GM20431 (cell line): ENCODE measurements around the gene EN2.
"Not testable (repeated sequence)": the region's sequence is repeated elsewhere in the genome, so short reads cannot be mapped to it uniquely, and the experiment has no call there.

ENCODE experiments used
- in situ Hi-C: fragments of 300-500 bp; cut with MseI, MboI; formaldehyde crosslinking; loops from one replicate; pipeline ENCODE4 v1.15.0; 2020; ENCODE audit warnings: low sequenced_read_pairs; ENCODE audit not compliant: unreplicated experiment

The EN2 gene

DNA sequence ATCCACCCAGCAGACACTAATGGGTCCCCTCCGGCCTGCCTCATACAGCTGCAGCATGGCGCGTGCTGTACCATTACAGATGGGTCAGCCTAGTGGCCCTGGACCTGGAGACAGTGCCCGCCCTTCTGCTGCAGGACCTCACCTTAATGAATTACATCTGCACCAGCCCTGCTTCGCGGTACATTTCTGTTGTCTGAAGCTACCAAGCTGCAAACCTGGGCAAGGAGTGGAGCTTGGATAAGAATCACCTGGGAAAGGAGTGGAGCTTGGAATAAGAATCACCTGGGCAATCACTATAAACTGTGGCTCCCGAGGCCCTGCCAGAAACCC, 33.0 kb upstream of the EN2 start:
- in situ Hi-C loops: no loop called here

- in situ Hi-C loops: no loop called here
Measured at GRCh38 chr7:155425887-155426286, 32.0 kb upstream of the EN2 start.

DNA sequence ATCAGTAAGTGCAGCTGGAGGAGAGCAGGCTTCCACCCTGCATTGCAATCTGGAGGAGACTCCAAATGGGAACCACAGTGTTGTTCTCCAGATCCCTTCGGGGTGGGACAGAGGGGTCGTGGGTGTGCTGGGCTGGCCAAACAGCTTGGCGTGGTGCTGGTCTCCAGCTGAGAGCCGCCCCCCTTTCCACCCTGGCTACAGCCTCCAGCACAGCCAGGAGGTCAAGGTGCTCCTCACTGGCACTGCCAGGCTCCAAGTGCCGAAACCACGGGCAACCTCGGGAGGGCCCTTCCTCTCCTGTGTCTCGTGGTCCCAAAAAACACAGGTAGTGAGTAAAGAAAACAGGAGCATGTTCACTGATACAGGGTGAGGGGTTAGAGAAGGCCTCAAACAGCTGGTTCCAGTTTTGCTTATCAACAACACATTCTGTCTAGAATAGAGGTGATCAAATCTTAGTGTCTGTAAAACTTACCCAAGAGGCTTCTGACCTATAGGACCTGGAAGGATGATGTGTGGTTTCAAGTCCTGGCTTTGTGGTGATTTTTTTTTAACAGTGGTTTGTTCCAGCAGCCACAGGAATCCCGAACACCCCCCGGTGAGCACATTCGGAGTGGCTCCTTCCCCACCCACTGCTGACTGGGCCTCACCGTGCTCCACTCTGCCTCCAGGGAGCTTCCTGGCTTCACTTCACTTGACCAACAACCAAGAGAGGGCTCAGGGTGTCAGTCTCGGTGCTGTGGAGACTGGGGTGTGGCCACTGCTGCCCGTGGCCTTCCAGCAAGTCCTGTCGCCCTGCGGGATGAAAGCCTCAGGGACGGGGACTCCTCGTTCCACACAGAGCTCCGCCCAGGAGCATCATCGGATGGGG, 31.2 kb upstream of the EN2 start:
- in situ Hi-C loops: no loop called here

- in situ Hi-C loops: no loop called here
Measured at GRCh38 chr7:155427411-155428038, 30.4 kb upstream of the EN2 start.

DNA sequence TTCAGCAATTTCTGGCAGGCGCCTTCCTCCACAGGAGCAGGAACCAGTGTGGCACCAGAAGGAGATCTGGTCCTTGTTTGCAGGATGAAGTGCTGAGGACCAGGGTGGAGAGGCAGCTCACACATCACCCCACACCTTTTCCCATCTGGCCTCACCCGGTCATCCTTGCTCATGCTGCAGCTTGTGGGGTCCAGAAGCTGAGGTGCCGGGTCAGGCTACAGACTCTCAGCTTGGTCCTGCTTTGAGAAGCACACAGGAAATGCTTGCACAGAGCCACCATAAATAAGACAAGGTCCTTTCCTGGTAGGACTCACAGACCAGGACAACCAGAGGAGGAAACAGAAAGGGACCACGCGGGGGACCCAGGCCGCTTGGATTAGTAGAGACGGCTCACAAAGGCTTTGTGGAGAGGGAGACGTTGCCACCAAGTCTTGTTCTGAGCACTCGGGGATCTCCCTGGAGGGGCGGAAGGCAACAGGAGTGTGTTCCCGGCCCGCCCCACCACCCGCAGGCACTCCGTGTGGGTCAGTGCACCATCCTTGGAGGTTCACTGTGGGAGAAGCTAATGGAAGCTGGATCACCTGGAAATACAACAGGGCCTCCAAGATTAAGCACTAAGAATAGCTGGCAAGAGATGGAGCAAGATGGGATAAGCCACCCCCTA, 29.6 kb upstream of the EN2 start:
- in situ Hi-C loops: no loop called here

- in situ Hi-C loops: no loop called here
Measured at GRCh38 chr7:155429651-155430050, 28.3 kb upstream of the EN2 start.

GRCh38 chr7:155430606-155431005, 27.3 kb upstream of the EN2 start:
- in situ Hi-C loops: no loop called here

DNA sequence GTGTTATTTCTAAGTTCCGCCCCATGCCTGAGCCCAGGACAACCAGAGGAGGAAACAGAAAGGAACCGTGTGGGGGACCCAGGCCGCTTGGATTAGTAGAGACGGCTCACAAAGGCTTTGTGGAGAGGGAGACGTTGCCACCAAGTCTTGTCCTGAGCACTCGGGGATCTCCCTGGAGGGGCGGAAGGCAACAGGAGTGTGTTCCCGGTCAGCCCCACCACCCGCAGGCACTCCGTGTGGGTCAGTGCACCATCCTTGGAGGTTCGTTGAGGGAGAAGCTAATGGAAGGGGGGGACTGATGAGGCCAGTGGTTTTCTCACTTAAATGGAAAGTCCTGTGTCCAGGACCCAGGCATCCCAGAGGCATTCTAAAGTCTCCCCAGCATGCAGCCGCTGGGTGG, 26.7 kb upstream of the EN2 start:
- in situ Hi-C loops: no loop called here

- in situ Hi-C loops: no loop called here
Measured at GRCh38 chr7:155431711-155432110, 26.2 kb upstream of the EN2 start.

DNA sequence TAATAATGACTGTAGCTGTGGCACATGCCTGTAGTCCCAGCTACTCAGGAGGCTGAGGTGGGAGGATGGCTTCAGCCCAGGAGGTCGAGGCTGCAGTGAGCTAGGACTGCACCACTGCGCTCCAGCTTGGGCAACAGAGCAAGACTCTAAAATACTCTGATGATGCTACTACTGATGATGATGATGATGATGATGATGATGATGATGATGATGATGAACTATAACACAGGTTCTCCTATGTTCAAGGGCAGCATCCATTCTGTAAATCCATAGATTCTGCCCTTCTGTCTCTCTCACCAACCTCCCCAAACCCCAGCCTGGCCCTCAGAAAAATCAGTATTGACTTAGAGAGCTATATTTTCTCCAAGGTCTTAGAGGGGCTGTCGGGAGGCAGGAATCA, 22.8 kb upstream of the EN2 start:
- in situ Hi-C loops: no loop called here

DNA sequence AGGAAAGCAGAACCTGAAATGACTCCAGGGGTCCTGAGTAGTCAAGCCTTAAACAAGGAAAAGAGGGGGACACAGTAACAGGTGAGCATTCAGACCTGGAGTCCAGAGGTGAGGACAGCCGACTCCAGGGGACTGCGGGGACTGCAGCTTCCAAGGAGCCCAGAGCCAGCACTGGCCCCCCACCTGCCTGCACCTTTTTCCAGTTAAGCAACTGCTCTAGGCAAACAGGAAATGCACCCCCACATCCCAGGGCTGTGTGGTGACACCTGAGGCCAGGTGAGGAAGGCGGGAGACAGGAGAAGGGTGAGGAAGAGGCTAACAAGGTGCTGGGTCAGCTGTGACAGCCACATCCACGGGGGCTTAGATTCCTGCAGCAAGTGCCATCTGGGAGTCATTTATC, 20.1 kb upstream of the EN2 start:
- in situ Hi-C loops: no loop called here

GRCh38 chr7:155438777-155439176, 19.2 kb upstream of the EN2 start:
- in situ Hi-C loops: no loop called here

DNA sequence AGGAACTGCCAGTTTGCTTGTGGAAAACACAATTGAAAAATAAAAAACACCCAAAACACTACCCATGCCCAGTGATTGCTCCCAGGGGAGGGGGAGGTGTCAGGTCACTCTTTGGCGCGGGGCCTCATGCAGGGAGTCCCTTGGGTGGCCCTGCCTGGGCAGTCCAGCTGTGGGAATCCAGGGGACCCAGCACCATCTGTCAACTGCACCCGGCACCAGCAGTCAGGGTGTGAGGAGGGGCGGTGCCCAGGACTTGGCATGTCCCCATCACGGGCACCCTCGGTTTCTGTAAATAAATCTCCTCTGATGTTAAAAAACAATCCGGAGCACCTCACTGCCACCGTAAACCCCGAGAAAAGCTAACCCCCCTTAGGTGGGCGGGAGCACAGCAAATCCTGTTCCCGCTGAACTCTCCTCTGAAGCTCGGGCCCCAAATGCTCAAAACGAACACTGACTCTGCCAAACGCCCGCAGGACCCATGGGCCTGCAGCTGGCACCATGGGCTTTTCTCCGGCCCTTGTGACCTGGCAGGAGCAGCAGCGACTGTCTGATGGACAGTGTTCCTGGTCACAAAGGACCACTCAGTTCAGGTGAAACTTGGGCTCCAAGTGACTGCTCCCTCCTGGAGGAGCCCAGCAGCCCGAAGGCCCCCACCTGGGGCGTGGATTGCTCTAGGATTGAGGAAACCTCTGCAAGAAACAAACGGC, 18.5 kb upstream of the EN2 start:
- in situ Hi-C loops: no loop called here

- in situ Hi-C loops: no loop called here
Measured at GRCh38 chr7:155440018-155440410, 17.9 kb upstream of the EN2 start.

GRCh38 chr7:155441856-155442255, 16.1 kb upstream of the EN2 start:
- in situ Hi-C loops: no loop called here

- in situ Hi-C loops: no loop called here
Measured at GRCh38 chr7:155444746-155445145, 13.2 kb upstream of the EN2 start.

- in situ Hi-C loops: not testable (repeated sequence)
Measured at GRCh38 chr7:155445606-155446005, 12.3 kb upstream of the EN2 start.

DNA sequence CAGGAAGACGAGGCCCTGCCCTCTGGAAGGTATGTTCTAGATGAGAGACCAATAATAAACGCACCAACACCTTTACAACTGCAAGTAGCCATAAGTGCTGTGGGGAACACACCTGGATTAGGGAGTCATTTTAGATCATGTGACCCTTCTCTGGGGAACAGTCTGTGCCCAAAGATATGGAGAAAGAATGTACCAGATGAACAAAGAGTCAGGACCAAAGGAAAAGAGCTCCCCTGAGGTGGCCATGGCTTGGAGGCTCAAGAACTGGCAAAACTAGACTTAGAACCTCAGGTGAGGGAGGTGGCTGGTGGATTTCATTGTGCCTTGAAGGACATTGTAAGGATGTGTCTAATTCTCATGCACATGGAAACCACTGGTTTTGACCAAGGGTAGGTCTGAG, 10.3 kb upstream of the EN2 start:
- in situ Hi-C loops: no loop called here

DNA sequence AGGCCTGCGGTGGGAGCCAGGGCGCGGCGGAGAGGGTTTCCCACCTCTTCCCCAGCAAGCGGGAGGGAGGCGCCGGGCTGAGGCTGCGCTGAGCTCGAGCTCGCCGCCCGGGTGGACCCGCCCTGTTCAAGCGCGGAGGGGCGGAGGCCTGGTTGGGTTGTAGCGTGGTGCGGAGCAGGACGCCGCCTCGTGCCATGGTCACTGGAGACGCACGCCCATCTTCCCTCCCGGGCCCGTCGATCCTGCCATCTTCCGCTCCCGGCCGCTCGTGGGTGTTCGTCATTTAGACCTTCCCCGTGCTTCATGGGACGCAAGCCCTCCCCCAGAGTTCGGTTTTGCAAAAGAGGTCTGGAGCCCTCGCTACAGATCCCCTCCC, 9.3 kb upstream of the EN2 start:
- in situ Hi-C loops: no loop called here

DNA sequence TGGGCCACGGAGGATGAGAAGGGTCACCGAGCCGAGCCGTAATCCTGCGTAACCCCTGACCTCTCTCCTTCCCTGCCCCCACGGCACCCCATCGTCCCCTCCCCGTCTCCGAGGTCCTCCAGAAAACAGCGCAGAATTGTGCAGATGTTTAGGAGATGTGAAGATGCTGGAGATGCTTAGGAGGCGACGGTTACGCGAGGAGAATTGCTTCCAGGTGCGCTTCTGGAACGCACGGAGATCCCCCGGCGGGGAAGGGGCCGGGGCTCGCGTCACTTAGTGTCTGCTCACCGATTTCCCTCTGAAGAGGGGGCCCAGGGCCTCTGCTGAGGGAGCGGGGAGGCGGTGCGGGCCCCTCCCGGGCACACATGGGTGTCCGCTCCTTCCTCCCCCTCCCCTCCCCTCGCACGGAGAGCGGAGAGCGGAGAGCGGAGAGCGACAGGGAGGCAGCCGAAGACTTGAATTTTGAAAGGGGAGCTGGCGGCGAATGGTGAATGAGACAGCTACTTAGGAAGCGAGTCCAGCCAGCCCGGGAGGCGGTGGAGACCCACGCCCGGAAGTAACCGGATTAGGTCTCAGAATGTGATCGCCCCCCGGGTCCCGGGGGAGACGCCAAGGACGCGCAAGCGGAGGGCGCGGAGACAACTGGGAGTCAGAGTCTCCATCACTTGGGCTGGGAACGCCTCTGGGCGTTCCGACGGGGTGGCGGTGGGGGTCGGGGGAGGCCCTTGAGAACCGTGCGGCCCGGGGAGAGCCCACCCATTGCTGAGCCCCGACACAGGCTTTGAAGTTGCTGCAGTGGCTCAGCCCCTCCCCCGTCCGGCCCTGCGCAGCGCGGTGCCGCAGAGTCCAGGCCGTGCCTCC, 8.7 kb upstream of the EN2 start:
- in situ Hi-C loops: no loop called here
